Neural crest cell (in vitro differentiated cells): ENCODE measurements around the gene ARHGAP26. TPM values are rescaled to one million over a fixed set of nuclear protein-coding genes. Genes with fewer than 3 reads are reported as not detected.

ENCODE experiments used
- DNase-seq: peaks from one replicate; pipeline ENCODE4 v3.0.0; 2021; ENCODE audit warnings: low read depth, mixed read lengths, low spot score
- H3K27ac Mint-ChIP-seq: one replicate; pipeline ENCODE4 v1.8.0; 2021; ENCODE audit warnings: mild to moderate bottlenecking, mixed read lengths; ENCODE audit not compliant: unreplicated experiment
- H3K27me3 Mint-ChIP-seq: 2 replicates; pipeline ENCODE4 v1.8.0; 2021; ENCODE audit warnings: low read depth, mild to moderate bottlenecking, mixed read lengths
- H3K36me3 Mint-ChIP-seq: 2 replicates; pipeline ENCODE4 v1.8.0; 2021; ENCODE audit warnings: low read depth, mild to moderate bottlenecking, mixed read lengths
- H3K4me1 Mint-ChIP-seq: 2 replicates; pipeline ENCODE4 v1.8.0; 2021; ENCODE audit warnings: mixed read lengths
- H3K4me3 Mint-ChIP-seq: one replicate; pipeline ENCODE4 v1.8.0; 2021; ENCODE audit warnings: mild to moderate bottlenecking, mixed read lengths
- H3K9me3 Mint-ChIP-seq: 2 replicates; pipeline ENCODE4 v1.8.0; 2021; ENCODE audit warnings: mixed read lengths
- CTCF ChIP-seq: fragments of 200-600 bp; sonication (generic); conservative IDR thresholded peaks from 2 replicates; pipeline ENCODE4 v1.5.0; 2021; ENCODE audit warnings: antibody characterized with exemption, mild to moderate bottlenecking
- total RNA-seq: library from RNA; stranded (reverse); gene quantifications from 2 replicates; pipeline ENCODE4 v1.2.1, GENCODE V29; 2021

Gene ARHGAP26
- total RNA-seq, 1 donor from 2014 or later: 5.5 TPM

- Mint-ChIP-seq H3K36me3 (no peaks in the 10 kb centered on the region), H3K4me1 (peaks cover 4% of the 10 kb centered on the region), H3K4me3 (no peak overlapping the region), H3K9me3 (peaks cover 8% of the 10 kb centered on the region), H3K27ac (no peak overlapping the region), H3K27me3 (no peaks in the 10 kb centered on the region)
- no peak for TF ChIP-seq CTCF
- no peak for DNase-seq
Measured at GRCh38 chr5:143166661-143167420, 396.7 kb downstream of the ARHGAP26 start.

- Mint-ChIP-seq H3K27ac (no peak overlapping the region), H3K4me1 (peaks cover 4% of the 10 kb centered on the region), H3K9me3 (peaks cover 5% of the 10 kb centered on the region), H3K36me3 (no peaks in the 10 kb centered on the region), H3K4me3 (no peak overlapping the region), H3K27me3 (no peaks in the 10 kb centered on the region)
- DNase-seq: no peak
- no peak for TF ChIP-seq CTCF
Measured at GRCh38 chr5:143168171-143168741, 398.1 kb downstream of the ARHGAP26 start.

- Mint-ChIP-seq H3K9me3 (peaks cover 5% of the 10 kb centered on the region), H3K27ac (no peak overlapping the region), H3K4me1 (peaks cover 4% of the 10 kb centered on the region), H3K36me3 (no peaks in the 10 kb centered on the region), H3K4me3 (no peak overlapping the region), H3K27me3 (no peaks in the 10 kb centered on the region)
- DNase-seq: no peak
- TF ChIP-seq CTCF: no peak
Measured at GRCh38 chr5:143168921-143169810, 399.0 kb downstream of the ARHGAP26 start.

GRCh38 chr5:143170104-143170503 is 399.9 kb downstream of the ARHGAP26 start:
- Mint-ChIP-seq H3K4me1 (peaks cover 4% of the 10 kb centered on the region), H3K4me3 (no peak overlapping the region), H3K36me3 (no peaks in the 10 kb centered on the region), H3K9me3 (peaks cover 5% of the 10 kb centered on the region), H3K27ac (no peak overlapping the region), H3K27me3 (no peaks in the 10 kb centered on the region)
- no peak for TF ChIP-seq CTCF
- DNase-seq: no peak

- H3K27me3 Mint-ChIP-seq: no peaks in the 10 kb centered on the region
- no peak for DNase-seq
- peaks cover 2% of the 10 kb centered on the region for H3K9me3 Mint-ChIP-seq
- H3K4me3 Mint-ChIP-seq: no peak overlapping the region
- no peaks in the 10 kb centered on the region for H3K36me3 Mint-ChIP-seq
- no peak for TF ChIP-seq CTCF
- H3K4me1 Mint-ChIP-seq: peaks cover 4% of the 10 kb centered on the region
- no peak overlapping the region for H3K27ac Mint-ChIP-seq
Measured at GRCh38 chr5:143170977-143171376, 400.8 kb downstream of the ARHGAP26 start.
